Effector memory CD4-positive, alpha-beta T cell (primary cell): ENCODE measurements around the gene HOXB6.
A peak's percentile ranks its signal among the peaks of the same experiment; 100 is the strongest.

Source experiments
- DNase-seq, 3 donors: peaks; one replicate each; pipeline ENCODE4 v3.0.0-alpha.2; 2020
- H3K27ac ChIP-seq: 2 replicates; pipeline ENCODE4 v1.7.0; 2013; ENCODE audit warnings: mild to moderate bottlenecking, low read length, moderate library complexity; ENCODE audit not compliant: insufficient read depth, poor library complexity, severe bottlenecking
- H3K27me3 ChIP-seq: replicated peaks from 2 replicates; pipeline ENCODE4 v1.7.0; 2013; ENCODE audit warnings: mild to moderate bottlenecking, low read length; ENCODE audit not compliant: insufficient read depth, control insufficient read depth, poor library complexity, severe bottlenecking
- H3K36me3 ChIP-seq: 2 replicates; pipeline ENCODE4 v1.7.0; 2013; ENCODE audit warnings: mild to moderate bottlenecking, low read length, moderate library complexity; ENCODE audit not compliant: control insufficient read depth, insufficient read depth
- H3K4me1 ChIP-seq: 2 replicates; pipeline ENCODE4 v1.7.0; 2013; ENCODE audit warnings: low read length, mild to moderate bottlenecking; ENCODE audit not compliant: control insufficient read depth, insufficient read depth, poor library complexity, severe bottlenecking
- H3K4me3 ChIP-seq: 2 replicates; pipeline ENCODE4 v1.7.0; 2013; ENCODE audit warnings: low read length, low read depth, mild to moderate bottlenecking; ENCODE audit not compliant: insufficient read depth, poor library complexity, severe bottlenecking
- H3K9me3 ChIP-seq: 2 replicates; pipeline ENCODE4 v1.7.0; 2013; ENCODE audit warnings: mild to moderate bottlenecking, low read length, moderate library complexity; ENCODE audit not compliant: control insufficient read depth

HOXB6 gene

GRCh38 chr17:48577330-48577945 is 27.3 kb downstream of the HOXB6 start:
- Histone ChIP-seq H3K4me1 (peaks cover 21% of the 10 kb centered on the region), H3K36me3 (no peaks in the 10 kb centered on the region), H3K27me3 (peaks cover 24% of the 10 kb centered on the region), H3K4me3 (peak overlapping the region; percentile 81), H3K9me3 (no peaks in the 10 kb centered on the region), H3K27ac (no peak overlapping the region)
- no peak for DNase-seq

- Histone ChIP-seq H3K9me3 (no peaks in the 10 kb centered on the region), H3K27ac (no peak overlapping the region), H3K36me3 (no peaks in the 10 kb centered on the region), H3K4me1 (peaks cover 21% of the 10 kb centered on the region), H3K4me3 (peak overlapping the region; percentile 81), H3K27me3 (peaks cover 17% of the 10 kb centered on the region)
- DNase-seq, result no peak
These were observed 28.1 kb downstream of the HOXB6 start for GRCh38 chr17:48576479-48577309.

GRCh38 chr17:48575673-48576478 is 28.9 kb downstream of the HOXB6 start:
- H3K4me3 ChIP-seq, result no peak overlapping the region
- H3K27ac ChIP-seq, result no peak overlapping the region
- no peaks in the 10 kb centered on the region for H3K36me3 ChIP-seq
- DNase-seq, result no peak
- H3K27me3 ChIP-seq, result peaks cover 9% of the 10 kb centered on the region
- H3K9me3 ChIP-seq, result no peaks in the 10 kb centered on the region
- peaks cover 21% of the 10 kb centered on the region for H3K4me1 ChIP-seq

GRCh38 chr17:48575066-48575582 is 29.7 kb downstream of the HOXB6 start:
- H3K36me3 ChIP-seq, result no peaks in the 10 kb centered on the region
- H3K4me1 ChIP-seq, result peaks cover 21% of the 10 kb centered on the region
- H3K27ac ChIP-seq, result no peak overlapping the region
- DNase-seq, result no peak
- peaks cover 3% of the 10 kb centered on the region for H3K27me3 ChIP-seq
- no peak overlapping the region for H3K4me3 ChIP-seq
- H3K9me3 ChIP-seq, result no peaks in the 10 kb centered on the region

GRCh38 chr17:48574505-48575065 is 30.2 kb downstream of the HOXB6 start:
- peaks cover 21% of the 10 kb centered on the region for H3K4me1 ChIP-seq
- no peaks in the 10 kb centered on the region for H3K27me3 ChIP-seq
- no peaks in the 10 kb centered on the region for H3K9me3 ChIP-seq
- no peaks in the 10 kb centered on the region for H3K36me3 ChIP-seq
- no peak overlapping the region for H3K27ac ChIP-seq
- DNase-seq, result no peak
- no peak overlapping the region for H3K4me3 ChIP-seq

GRCh38 chr17:48571826-48572417 is 32.9 kb downstream of the HOXB6 start:
- no peak overlapping the region for H3K4me3 ChIP-seq
- H3K27me3 ChIP-seq, result no peaks in the 10 kb centered on the region
- no peak for DNase-seq
- no peaks in the 10 kb centered on the region for H3K9me3 ChIP-seq
- H3K4me1 ChIP-seq, result peaks cover 4% of the 10 kb centered on the region
- no peaks in the 10 kb centered on the region for H3K36me3 ChIP-seq
- H3K27ac ChIP-seq, result no peak overlapping the region

- DNase-seq, result no peak
- Histone ChIP-seq H3K4me1 (no peaks in the 10 kb centered on the region), H3K27me3 (no peaks in the 10 kb centered on the region), H3K9me3 (no peaks in the 10 kb centered on the region), H3K27ac (no peak overlapping the region), H3K36me3 (no peaks in the 10 kb centered on the region), H3K4me3 (no peak overlapping the region)
These were observed 33.6 kb downstream of the HOXB6 start for GRCh38 chr17:48571024-48571818.

- no peaks in the 10 kb centered on the region for H3K27me3 ChIP-seq
- H3K4me3 ChIP-seq, result no peak overlapping the region
- no peak overlapping the region for H3K27ac ChIP-seq
- no peaks in the 10 kb centered on the region for H3K36me3 ChIP-seq
- DNase-seq, result no peak
- H3K9me3 ChIP-seq, result no peaks in the 10 kb centered on the region
- no peaks in the 10 kb centered on the region for H3K4me1 ChIP-seq
These were observed 34.3 kb downstream of the HOXB6 start for GRCh38 chr17:48570325-48571023.
